ENCODE data around the gene TMPRSS13.
A peak's percentile ranks its signal among the peaks of the same experiment; 100 is the strongest.

The TMPRSS13 gene

DNA sequence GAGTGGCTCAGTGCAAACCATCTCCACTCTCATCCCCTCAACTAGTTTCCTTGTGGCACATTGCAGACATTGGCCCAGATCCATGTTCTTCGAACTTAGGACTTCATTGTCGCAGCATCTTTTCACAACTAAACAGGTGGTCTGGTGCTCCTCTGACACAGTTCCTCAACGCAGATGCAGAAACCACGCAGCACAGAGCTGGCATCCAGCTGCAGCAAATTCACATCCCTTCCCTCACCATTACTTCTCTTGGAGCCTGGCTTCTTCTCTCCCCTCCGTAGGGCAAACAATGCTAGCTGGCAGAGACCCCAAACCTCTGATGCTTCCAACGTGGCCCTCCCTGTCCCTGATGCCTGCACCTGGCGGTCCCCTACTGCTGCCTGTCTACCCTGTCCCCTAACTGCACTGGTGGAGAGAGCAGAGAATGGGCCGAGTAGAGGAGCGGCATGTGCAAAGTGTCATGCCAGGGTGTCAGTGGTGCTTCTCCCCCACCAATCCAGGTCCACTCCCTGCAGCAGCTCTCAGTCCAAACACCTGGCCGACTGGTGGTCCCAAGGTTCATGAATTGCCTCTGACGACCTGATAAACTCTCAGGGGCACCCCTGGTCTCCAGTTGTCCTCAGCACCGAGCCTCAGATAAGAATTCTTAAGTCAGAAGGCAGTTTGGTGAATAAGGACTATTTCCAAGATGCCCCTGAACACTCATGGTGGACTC lies 18.1 kb downstream of the TMPRSS13 start:
- no peak for DNase-seq

DNA sequence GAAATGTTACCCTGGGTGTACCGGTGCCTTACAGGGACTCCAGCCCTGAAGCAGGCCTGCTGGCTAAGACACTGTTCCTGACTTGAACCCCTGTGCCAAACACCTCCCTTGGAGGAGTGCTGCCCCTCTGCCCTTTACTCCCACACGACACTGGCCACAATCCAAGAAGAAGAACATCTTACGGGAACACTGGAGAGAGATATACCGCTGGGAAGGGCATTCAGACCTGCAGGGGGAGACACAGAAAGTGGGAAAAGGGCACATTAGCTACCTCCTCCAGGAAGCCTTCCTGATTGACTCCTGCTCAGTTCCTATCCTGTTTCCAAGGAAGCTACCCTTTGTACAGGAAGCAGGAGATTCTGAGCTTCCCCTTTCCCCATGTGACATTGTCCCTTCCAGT lies 18.7 kb downstream of the TMPRSS13 start:
- DNase-seq = no peak

DNA sequence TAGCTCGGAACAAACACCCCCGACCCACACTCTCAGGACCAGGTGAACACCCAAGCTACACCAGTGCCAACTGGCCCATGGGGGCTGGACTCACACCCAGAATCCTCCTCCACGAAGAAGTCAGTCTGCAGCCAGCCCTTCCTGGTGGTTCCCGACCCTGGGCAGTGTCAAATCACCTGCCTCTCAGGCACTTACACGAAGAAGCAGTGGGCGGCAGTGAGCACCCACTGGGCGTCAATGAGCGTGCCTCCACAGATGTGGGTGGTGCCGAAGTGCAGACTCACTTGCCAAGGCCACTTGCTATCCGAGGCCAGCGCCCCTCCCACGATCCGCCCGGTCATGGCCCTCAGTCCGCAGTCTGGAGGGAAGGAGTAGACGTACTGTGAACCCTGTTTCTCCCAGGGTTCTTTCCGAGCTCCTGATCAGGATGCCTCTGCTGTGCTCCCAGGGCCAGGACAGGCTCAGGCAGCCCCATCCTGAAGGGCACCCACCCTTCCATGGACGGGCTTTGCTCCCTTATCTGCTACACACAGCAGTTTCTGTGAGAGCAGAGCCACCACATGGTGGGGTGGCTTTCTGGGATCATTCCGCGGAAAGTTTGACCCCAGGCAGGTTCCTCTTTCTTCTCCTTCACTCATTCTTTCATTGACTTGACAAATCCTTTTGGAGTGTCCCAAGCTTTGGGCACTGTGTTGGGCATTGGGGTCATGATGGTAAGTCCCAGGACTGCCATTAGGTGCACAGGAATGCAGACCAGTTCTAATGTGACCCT lies 19.4 kb downstream of the TMPRSS13 start:
- DNase-seq = no peak

DNA sequence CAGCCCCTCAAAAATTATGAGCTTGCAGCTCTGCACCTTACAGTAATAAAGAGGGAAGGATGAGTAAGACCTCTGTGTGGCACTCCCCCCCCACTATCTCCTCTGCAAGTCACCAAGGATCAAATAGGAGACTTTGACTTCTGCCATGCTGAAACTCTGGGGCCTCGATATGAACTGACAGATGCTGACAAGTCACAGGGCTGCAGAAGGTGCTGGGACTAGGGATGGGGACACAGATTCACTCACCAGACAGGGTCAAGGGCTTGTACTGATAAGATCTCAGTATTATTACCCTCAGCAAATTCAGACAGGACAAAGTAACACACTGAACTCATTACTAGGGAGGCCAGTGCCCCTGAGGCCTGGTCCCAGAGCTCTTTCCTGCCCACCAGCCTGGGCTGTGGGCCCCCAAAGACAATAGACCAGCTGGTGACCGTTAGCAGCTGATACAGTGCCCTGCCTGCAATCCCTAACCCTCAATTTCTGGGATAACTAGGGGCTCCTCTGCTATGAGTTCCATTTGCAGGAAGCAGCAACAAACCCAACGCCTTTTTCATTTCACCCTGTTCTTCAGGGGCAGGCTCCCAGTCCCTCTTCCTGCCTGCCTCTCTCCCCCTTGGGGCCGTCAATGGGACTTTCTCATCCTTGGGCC lies 20.1 kb downstream of the TMPRSS13 start:
- DNase-seq = no peak

DNA sequence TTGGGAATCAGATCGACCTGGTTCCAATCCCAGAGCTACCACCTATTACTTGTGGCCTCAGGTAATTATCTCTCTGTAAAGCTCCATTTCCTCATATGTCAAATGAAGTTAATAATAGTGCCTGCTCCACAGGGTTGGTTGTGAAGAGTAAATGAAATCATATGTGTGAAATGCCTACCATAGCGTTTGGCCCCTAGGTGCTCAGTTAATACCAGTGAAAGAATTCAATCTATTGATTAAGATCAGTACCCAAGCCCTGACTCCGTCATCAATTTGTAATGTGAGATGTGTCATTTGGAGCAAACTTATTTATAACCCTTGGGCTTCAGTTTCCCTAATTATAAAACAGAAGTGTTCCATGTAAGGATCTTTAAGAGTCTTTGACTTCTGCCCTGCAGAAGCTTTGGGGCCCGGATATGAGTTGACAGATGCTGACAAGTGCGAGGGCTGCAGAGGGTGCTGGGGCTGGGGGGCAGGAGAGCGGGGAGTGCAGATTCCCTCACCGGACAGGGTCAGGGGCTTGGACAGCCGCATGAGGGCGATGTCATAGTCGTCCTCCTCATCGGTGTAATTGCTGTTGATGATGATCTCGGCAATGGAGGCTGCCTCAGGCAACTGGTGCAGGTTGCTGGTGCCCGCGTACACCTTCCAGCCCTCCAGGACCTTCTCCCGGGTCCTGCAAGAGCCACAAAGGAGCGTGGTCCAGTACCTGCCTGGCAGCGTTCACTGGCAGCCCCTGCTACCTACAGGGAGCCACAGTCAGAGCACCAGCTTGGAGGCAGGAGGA lies 20.9 kb downstream of the TMPRSS13 start:
- DNase-seq = no peak

DNA sequence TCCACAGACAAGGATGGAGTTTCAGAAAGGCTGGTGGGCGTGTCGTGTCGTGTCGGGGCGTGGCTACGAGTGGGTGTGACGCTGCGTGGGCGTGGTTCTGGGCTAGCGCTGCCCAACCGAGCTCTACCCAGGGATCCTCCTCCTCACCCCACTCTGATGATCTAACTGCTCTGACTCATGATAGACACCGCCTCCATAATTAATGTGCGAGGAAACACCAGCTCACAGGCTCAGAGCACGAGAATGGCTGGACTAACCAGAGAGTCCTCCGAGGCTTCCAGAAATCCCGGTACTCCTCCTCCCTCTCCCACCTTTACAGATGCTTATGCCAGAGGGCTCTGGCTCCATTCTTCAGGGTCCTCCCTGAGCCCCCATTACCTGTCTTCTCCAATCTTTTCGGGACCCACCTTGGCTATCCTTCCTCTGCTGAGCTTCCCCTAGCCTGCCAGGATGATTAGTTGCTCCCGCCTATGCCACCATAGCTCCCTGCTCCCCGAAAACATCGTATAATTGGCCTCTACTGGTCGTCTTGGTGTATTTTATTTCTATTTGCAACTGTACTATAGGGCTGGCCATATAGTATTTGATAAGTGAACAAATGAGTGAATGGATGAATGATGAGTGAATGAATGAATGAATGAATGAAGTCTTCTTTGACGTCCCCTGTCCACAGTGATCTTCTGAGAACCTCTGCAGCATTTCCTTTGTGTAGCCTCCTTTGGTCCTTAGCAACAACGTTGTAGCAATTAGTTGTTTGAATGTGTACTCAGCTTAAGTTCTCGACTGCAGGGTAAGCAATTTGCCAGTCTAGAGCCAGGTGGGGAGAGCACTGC lies 21.7 kb downstream of the TMPRSS13 start:
- DNase-seq = peak; percentile 34

DNA sequence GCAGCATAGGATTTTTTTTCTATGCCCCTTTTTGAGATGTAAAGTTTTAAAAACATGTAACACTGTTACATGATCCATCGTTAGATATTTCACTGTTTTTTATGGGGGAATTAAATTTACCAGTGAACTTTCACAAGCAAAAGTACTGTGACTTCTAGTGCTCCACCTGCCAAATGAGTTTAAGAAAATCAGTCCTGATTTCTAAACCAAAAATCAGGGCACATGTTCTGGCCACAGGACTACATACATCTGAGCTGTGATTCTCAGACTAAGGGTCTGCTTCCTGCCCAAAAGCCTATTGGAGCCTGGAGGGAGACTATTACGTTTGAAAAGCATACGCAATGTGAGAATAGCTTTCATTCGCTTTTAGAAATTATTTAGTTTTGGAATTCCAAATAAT lies 22.5 kb downstream of the TMPRSS13 start:
- no peak for DNase-seq

DNA sequence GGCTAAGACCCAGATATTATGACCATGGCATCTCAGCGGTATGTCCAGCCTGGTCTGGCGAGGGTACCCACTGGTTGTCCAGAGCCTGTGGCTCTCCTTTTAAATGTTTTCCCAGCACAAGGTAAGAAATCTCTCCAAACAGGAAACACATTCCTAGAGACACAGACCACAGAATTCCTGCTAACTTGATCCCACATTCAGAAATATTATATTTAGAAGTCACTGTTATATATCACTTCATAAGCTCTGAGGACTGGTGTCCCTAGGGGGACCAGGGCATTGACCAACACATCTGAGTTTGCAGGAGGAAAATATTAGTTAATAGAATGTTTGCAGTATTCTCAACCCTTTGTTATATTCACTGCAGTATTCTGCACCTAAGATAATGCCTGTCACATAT lies 23.1 kb downstream of the TMPRSS13 start:
- DNase-seq = no peak

DNA sequence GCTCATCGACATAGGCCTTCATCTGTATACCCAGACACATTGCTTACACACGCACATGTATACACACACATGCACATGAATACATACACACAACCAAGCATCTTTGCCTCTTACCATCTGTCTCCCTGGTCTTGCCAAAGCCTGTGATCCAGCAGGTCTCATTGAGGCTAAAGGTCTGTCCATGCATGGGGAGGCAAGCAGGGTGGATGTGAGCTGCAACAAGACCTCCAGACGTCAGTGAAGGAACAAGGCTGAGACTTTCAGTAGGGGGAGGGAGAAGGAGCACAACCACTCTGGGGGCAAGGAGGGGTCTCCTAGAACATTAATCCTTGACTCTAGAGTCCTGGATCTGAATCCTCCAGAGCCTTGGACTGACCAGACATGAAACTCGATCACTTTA lies 23.7 kb downstream of the TMPRSS13 start:
- no peak for DNase-seq

DNA sequence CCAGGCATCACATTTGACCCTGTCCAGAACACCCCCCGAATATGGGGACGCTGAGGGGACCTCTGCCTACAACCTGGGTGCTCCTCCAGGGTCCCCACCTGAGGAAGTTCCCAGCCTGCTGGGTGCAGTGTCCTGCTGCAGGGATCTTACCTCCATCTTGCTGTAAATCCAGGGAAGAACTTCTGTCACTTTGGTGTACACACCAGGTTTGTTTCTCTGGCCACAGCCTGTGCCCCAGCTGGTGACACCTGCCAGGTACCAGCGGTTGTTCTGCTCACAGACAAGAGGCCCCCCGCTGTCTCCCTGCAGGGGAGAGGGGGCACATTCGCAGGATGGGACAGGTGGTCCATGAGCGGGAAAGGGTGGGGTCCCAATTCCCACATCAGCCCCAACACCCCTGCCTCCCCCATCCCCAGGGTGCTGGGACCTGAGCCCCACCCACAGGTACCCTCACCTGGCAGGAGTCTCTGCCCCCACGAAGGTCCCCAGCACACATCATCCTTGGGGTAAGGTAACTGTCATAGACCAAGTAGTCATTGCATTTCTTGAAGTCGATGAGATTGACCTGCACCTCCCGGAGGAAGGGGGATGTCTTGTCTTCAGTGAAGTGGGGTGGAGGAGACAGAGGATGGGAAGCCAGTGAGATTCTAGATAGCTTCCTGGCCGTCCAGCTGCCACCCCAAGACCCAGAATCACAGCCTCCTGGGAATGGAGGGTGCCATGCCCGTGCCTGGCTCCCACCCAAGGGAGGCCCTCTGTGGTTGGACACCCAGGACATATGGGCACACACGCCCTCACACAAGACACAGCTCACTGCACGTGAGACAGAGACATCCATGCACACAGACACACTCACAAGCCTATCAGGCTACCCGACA lies 25.5 kb downstream of the TMPRSS13 start:
- no peak for DNase-seq

DNA sequence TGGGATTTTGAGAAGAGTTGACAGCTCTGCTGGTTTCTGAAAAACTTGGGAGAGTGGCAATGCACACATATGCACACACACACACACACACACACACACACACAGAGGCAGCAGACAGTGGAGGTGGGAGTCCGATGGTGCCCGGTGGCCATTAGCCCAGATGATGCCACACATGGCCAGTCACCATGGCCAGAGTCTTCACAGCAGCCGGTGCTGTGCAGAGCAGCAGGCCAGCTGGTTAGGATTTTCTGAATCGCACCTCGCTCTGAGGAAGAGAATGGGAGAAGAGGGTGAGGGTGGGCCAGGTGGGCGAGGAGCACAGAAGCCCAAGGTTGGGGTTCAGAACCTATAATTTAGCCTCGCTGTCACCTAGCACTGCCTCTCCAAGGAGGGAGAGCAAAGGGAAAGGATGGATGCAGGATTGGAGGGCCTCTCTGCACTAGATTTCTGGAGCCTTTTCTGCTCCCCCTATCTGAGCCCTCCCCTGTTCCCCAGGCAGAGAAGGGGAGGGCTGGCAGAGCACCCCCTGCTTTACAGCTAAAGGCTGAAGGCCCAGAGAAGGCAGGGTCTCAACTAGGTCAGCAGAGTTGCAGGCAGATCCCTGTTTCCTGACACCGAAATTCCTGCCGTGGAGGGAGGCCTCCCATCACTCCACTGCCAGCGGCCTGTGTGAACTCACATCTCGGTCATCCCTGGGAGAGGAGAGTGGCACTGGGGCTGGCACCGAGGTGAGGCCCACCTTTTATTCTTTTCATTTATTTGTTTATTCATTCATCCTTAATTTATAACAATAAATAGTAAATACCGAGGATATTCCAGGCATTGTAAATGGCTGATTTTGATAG lies 27.0 kb downstream of the TMPRSS13 start:
- DNase-seq = no peak

DNA sequence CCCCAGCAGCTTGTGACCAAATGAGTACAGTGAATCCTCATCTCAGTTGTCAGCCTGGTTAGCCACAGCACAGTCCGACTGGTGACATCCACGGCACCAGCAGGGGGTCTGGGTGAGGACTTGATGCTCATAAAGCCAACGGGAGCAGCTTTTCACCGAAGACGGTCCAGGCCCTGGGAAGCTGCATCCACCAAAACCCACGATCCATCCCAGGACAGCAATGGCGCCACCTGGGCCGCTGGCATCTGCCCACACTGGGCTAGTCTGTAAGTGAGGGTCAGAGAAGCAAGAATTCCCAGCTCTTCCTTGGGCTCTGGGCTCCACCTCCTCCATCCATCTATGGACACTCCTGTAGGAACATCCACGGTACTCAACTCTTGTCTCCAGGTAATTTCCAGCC lies 27.6 kb downstream of the TMPRSS13 start:
- no peak for DNase-seq

DNA sequence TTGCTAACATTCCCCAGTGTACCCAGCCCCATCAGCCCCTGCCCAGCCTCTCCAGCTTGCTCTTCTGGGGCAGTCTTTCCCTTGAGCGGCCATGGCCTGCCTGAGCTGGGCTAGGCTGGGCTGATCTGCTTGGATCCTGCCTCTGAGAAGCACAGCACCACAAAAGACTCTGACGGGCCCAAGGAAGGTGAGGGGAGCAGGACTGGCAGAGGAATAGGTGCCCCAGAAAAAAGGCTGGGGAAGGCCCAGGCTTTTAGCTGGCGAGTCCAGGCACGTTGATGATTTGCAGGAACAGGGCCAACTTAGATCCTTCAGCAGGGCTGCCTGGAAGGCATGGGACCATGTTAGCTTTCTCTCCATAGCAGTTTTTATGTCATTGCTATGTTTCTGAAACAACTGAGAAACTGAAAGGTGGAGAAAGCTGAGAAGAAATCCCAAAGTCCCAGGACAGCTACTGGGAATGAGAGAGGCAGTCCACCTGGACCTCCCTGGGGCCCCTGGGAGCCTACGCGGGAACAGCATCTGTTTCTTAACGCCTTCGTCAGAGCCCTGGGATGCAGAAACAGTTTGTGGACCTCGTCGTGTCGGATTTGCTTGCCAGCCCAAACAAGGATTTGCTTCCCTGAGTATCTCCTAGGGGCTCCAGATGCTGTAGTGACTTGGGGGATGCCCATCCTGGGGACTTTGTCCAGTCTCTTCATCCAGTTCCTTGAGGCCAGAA lies 28.3 kb downstream of the TMPRSS13 start:
- DNase-seq = no peak

DNA sequence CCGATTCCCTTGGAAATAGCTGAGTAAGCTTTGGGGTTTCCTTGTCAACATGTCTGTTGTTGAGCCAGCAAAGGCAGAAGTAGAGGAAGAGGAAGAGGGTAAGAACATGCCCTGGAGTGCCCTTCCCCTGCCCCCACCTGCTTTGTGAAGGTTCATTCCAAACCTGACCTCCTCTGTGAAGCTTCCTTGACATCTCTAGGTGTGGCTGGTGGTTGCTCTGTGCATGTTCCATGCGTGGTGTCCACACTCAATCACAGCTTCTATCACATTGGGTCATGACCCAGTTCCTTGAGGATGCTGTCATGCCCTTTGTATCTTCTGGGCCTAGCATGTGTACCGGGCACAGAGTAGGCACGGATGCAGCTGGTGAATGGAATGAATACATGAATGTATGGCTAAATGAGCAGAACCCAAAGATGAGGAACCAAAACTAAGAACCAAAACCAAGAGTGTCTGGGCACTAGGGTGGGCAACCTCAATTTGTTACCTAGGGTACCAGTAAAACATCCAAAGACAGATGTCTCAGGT lies 29.0 kb downstream of the TMPRSS13 start:
- no peak for DNase-seq

DNA sequence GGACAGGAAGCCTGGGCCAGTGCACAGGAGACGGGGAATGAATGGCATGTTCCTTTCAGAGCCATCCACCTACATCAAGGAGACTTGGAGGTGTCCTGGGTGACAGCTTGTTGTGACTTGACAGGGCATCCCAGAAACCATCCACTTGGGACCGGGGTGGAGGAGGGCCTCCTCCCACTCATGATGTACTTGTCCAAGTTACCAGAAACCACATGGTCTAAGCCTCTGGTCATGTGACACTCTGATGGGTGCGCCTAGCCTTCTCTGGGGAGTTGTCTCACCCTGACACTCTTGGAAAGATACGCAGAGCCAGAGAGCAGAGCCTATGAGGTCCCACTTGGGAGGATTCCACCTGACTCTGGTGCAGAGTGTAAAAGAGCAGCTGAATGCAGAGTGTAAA lies 31.1 kb downstream of the TMPRSS13 start:
- no peak for DNase-seq

DNA sequence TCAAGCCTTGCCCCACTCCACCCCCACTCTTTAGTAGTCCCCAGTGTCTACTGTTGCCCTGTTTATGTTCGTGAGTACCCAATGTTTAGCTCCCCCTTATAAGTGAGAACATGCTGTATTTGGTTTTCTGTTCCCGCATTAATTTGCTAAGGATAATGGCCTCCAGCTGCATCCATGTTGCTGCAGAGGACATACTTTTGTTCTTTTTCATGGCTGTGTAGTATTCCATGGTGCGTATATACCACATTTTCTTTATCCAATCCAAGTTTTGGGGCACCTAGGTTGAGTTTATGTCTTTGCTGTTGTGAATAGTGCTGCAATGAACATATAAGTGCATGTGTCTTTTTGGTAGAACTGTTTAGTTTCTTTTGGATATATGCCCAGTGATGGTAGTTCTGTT lies 36.6 kb downstream of the TMPRSS13 start:
- DNase-seq = no peak

DNA sequence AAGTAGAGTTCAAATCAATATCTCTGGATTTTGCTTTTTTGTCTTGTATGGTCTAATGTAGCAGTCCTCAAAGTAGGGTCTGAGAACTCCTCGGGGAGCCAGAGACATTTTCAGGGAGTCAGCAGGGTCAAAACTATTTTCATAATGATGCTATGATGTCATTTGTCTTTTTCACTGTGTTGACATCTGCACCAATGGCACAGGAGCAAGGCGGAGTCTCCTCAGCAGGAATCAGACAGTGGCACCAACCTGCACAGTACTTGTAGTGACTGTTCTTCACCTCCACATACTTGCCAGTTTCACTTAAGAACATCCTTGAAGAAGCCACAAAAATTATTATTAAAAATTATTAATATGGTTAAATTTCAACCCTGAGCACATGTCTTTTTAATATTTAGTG lies 37.8 kb downstream of the TMPRSS13 start:
- no peak for DNase-seq

DNA sequence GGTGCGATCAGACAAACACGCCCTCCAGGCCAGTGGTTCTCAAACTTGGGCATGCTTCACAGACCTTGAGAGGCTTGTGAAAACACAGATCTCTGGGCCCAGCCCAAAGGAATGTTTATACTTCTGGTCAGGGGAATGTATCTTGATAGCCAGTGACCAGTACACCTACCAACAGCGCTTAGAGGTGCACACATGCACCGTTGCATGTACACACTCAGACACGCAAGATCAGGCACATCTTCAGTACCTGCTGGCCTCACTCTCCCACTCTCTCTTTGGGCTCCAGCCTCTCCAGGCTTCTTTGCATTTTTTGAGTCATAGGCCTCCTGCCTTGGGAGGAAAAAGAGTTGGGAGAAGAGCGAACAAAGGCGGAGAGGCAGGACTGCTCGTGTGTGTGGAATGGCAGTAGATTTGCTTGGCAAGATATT lies 41.0 kb downstream of the TMPRSS13 start:
- no peak for DNase-seq

DNA sequence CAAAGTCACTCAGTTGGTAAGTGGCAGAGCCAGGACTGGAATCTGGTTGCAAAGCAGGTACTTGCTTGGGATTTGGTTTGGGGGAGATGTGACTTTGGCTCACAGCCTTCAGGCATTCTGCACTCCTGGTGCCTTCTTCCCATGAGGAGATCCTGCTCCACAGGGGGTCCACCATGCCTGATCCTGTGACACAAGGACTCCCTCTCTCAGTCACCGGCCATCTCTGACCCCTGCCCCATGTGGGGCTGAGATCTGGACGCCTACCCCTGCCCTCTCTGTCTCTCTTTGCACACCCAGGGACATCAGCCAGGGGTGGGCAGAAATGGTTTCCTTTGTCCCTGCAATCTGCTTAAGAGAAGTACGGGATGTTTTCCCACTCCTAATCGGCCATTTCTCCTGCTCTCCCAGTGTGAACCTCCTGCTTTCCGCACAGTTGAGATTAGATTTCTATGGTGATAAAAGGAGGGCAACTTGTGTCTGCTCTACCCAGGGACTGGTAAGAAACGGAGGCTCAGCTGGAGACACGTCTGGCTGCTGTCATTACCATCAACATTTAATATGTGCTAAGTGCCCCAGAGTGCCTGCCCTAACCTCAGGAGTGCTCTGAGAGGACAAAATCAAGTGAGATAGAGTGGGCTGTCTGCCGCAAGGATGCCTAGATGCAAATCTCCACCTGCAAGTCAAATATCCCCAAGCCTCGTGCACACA lies 41.6 kb downstream of the TMPRSS13 start:
- DNase-seq = no peak
